Transverse colon (tissue), 4 donors: ENCODE results near the gene ANO7. TPM values are rescaled to one million over a fixed set of nuclear protein-coding genes. Genes with fewer than 3 reads are reported as not detected.

ENCODE experiments used
- DNase-seq: peaks from one replicate; pipeline ENCODE4 v3.0.0-alpha.2; 2019
- H3K27ac ChIP-seq, 4 donors: fragments of 200-600 bp; sonication (generic); 2 replicates each; pipeline ENCODE4 v1.5.1; 2016 to 2018; ENCODE audit warnings: inconsistent platforms in 4 of 4
- H3K27me3 ChIP-seq: fragments of 200-600 bp; sonication (generic); 2 replicates; pipeline ENCODE4 v1.5.1; 2017; ENCODE audit warnings: inconsistent platforms
- H3K36me3 ChIP-seq, 4 donors: fragments of 200-600 bp; sonication (generic); 2 replicates each; pipeline ENCODE4 v1.5.1; 2017 to 2019; ENCODE audit warnings: inconsistent platforms in 4 of 4
- H3K4me1 ChIP-seq, 4 donors: fragments of 200-600 bp; sonication (generic); 2 replicates each; pipeline ENCODE4 v1.5.1; 2017 to 2020; ENCODE audit warnings: inconsistent platforms in 4 of 4
- H3K4me3 ChIP-seq, 4 donors: fragments of 200-600 bp; sonication (generic); 1 replicate in 1 of 4; 2 replicates in 3 of 4; pipeline versions ENCODE4 v1.5.1 to v1.6.1; 2017 to 2019; ENCODE audit warnings: inconsistent platforms in 4 of 4
- H3K9me3 ChIP-seq, 2 donors: fragments of 200-600 bp; sonication (generic); 2 replicates each; pipeline ENCODE4 v1.5.1; 2017 to 2019; ENCODE audit warnings: inconsistent platforms in 2 of 2
- CTCF ChIP-seq, 5 experiments: fragments of 200-600 bp in 3 of 5; fragments of 450-650 bp in 2 of 5; sonication (generic) in 3 of 5; IDR thresholded peaks; 1 replicate in 2 of 5; 2 replicates in 3 of 5; pipeline ENCODE4 v1.5.1; 2016 to 2017; ENCODE audit warnings: antibody characterized with exemption in 5 of 5, inconsistent platforms in 3 of 5, mild to moderate bottlenecking in 2 of 5, moderate library complexity in 1 of 5
- EP300 ChIP-seq: sonication (generic); formaldehyde crosslinking; IDR thresholded peaks from one replicate; pipeline ENCODE4 v1.6.1; 2017; ENCODE audit warnings: antibody characterized with exemption, low read depth
- POLR2A ChIP-seq: fragments of 450-650 bp; IDR thresholded peaks from one replicate; pipeline ENCODE4 v1.6.1; 2016; ENCODE audit warnings: antibody characterized with exemption, mild to moderate bottlenecking, moderate library complexity
- POLR2AphosphoS5 ChIP-seq, 3 donors: sonication (generic); formaldehyde crosslinking; IDR thresholded peaks; one replicate each; pipeline ENCODE4 v1.6.1; 2016; ENCODE audit warnings: antibody characterized with exemption in 3 of 3
- WGBS, 2 donors: methylation state at CpG; one replicate each; pipeline ENCODE4 v1.1.5; 2018; ENCODE audit warnings: low coverage in 1 of 2; 5-methylcytosine and 5-hydroxymethylcytosine counted together
- in situ Hi-C, 4 donors: fragments of 200-750 bp; cut with MboI; loops; one replicate each; pipeline versions ENCODE4 v1.15.0 to v1.15.1; 2017; ENCODE audit warnings: low sequenced_read_pairs in 3 of 4, low pct_ligation_motif_present in 1 of 4, low pct_unique_long_range_greater_than_20kb in 1 of 4
- intact Hi-C: fragments of 100-400 bp; cut with DNase I; formaldehyde crosslinking; loops from one replicate; pipeline ENCODE4 v1.15.1; 2023; ENCODE audit warnings: low total_unique reads
- total RNA-seq, 4 donors: library from RNA; depleted of rRNA; stranded (reverse); fragments of >200 nt; gene quantifications; one replicate each; pipeline ENCODE4 v1.1.0, GENCODE V29; 2016

The ANO7 gene
- total RNA-seq, 4 donors from 2014 or later, result 37.2 to 202 (median 71.0) TPM

- in situ Hi-C loops, result no loop called here
- H3K4me3 ChIP-seq, result no peak overlapping the region
- no peaks in the 10 kb centered on the region for H3K27me3 ChIP-seq
- peaks cover 0 to 6% (median 2%) of the 10 kb centered on the region in 4 donors for H3K4me1 ChIP-seq
- WGBS, 2 donors, result 93 to 100% methylated on average over 3 to 9 of the region's 9 CpGs
- H3K9me3 ChIP-seq, result no peaks in the 10 kb centered on the region
- peaks cover 0 to 25% (median 9%) of the 10 kb centered on the region in 4 donors for H3K36me3 ChIP-seq
- DNase-seq, result no peak
- TF ChIP-seq POLR2A (no peak), POLR2AphosphoS5 (IDR thresholded peaks at IDR 0.05) (no peak), CTCF (IDR thresholded peaks at IDR 0.05) (no peak), EP300 (no peak)
- H3K27ac ChIP-seq, result no peak overlapping the region
- intact Hi-C loops, result no loop called here
Measured at GRCh38 chr2:241157841-241158545, 30.5 kb upstream of the ANO7 start.

DNA sequence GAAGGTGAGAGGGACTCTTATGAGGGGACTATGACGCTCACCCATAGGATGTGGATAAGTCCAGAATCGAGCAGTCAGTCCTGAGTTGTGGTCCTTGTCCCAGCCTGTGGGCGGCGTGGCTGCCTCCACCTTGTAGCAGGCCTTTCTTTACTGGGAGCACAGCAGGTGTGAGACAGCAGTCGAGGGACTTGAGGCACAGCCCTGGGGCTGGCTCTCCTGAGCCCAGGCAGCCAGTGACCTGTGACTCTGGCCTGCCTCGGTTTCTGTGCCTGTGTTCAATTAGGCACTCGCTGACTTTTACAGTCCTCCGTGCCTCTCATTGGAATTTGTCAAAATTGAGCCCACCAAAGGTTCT lies 30.0 kb upstream of the ANO7 start:
- Histone ChIP-seq H3K27ac (no peak overlapping the region), H3K9me3 (no peaks in the 10 kb centered on the region), H3K36me3 (peaks cover 0 to 30% (median 11%) of the 10 kb centered on the region in 4 donors), H3K27me3 (no peaks in the 10 kb centered on the region), H3K4me3 (no peak overlapping the region), H3K4me1 (peaks cover 0 to 6% (median 2%) of the 10 kb centered on the region in 4 donors)
- intact Hi-C loops, result no loop called here
- no peak for TF ChIP-seq EP300
- no peak for TF ChIP-seq POLR2A
- WGBS, 2 donors, result 92% methylated on average over 8 of the region's 8 CpGs; no CpG with 5 or more reads in 1 of the 2 donors
- in situ Hi-C loops, result no loop called here
- DNase-seq, result no peak

DNA sequence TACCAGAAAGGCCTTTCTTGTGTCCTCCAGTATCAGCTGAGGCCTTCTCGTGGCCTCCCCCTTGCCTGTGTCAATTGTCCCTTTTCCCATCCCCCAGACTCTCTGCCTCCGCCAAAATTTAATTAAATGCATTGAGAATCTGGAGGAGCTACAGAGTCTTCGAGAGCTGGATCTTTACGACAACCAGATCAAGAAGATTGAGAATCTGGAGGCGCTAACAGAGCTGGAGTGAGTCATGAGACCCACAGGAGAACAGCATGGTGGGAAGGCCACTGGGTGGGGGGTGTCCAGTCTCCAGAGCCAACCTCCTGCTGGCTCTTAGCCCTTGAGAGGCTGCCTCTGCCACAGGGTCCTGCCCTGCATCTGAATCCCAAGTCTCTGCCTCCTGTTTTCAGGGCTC lies 29.4 kb upstream of the ANO7 start:
- no peak overlapping the region for H3K27ac ChIP-seq
- H3K4me3 ChIP-seq, result no peak overlapping the region
- peaks cover 0 to 6% (median 2%) of the 10 kb centered on the region in 4 donors for H3K4me1 ChIP-seq
- H3K27me3 ChIP-seq, result no peaks in the 10 kb centered on the region
- peaks cover 0 to 35% (median 14%) of the 10 kb centered on the region in 4 donors for H3K36me3 ChIP-seq
- TF ChIP-seq CTCF (IDR thresholded peaks at IDR 0.05) (no peak), POLR2AphosphoS5 (IDR thresholded peaks at IDR 0.05) (no peak), POLR2A (no peak), EP300 (no peak)
- intact Hi-C loops, result no loop called here
- in situ Hi-C loops, result no loop called here
- H3K9me3 ChIP-seq, result no peaks in the 10 kb centered on the region
- DNase-seq, result no peak
- 83 to 94% methylated on average over 2 to 5 of the region's 5 CpGs for WGBS, 2 donors

DNA sequence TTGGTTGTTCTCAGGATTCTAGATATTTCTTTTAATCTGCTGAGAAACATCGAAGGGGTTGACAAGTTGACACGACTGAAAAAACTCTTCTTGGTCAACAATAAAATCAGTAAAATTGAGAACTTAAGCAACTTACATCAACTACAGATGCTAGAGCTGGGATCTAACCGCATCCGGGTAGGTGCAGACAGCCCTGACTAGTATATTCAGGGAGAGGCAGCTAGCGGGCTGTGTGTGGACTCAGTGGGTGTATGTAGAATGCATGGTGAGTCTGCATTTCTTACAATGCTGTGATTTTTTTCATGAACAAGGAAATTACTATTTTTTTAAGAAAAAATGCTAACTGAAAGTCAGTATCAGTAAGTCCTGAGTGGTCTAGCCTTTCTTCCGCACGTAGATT lies 28.2 kb upstream of the ANO7 start:
- in situ Hi-C loops, result no loop called here
- no peak for TF ChIP-seq POLR2A
- no peak for TF ChIP-seq EP300
- no peak for TF ChIP-seq CTCF (IDR thresholded peaks at IDR 0.05)
- Histone ChIP-seq H3K27ac (no peak overlapping the region), H3K4me3 (no peak overlapping the region), H3K4me1 (peaks cover 0 to 6% (median 2%) of the 10 kb centered on the region in 4 donors), H3K36me3 (peaks cover 0 to 46% (median 15%) of the 10 kb centered on the region in 4 donors), H3K27me3 (no peaks in the 10 kb centered on the region), H3K9me3 (no peaks in the 10 kb centered on the region)
- intact Hi-C loops, result no loop called here
- no peak for DNase-seq
- 94 to 98% methylated on average over 5 to 7 of the region's 7 CpGs for WGBS, 2 donors
